GM12865 (cell line): ENCODE measurements around the gene SUPT6H.

Experiments used
- DNase-seq: peaks from one replicate; pipeline ENCODE4 v3.0.0; 2010; ENCODE audit warnings: low read depth
- H3K4me3 ChIP-seq: 2 replicates; pipeline ENCODE4 v1.5.1; 2011; ENCODE audit warnings: mild to moderate bottlenecking, low read depth, low read length, control low read depth
- TF ChIP-seq, protein P1 (sequence below): IDR thresholded peaks from 2 replicates; pipeline ENCODE4 v1.5.1; 2011; ENCODE audit warnings: low read length, control low read depth, low read depth, inconsistent platforms; ENCODE audit not compliant: insufficient read depth; ENCODE audit errors: missing control alignments

SUPT6H gene

DNA sequence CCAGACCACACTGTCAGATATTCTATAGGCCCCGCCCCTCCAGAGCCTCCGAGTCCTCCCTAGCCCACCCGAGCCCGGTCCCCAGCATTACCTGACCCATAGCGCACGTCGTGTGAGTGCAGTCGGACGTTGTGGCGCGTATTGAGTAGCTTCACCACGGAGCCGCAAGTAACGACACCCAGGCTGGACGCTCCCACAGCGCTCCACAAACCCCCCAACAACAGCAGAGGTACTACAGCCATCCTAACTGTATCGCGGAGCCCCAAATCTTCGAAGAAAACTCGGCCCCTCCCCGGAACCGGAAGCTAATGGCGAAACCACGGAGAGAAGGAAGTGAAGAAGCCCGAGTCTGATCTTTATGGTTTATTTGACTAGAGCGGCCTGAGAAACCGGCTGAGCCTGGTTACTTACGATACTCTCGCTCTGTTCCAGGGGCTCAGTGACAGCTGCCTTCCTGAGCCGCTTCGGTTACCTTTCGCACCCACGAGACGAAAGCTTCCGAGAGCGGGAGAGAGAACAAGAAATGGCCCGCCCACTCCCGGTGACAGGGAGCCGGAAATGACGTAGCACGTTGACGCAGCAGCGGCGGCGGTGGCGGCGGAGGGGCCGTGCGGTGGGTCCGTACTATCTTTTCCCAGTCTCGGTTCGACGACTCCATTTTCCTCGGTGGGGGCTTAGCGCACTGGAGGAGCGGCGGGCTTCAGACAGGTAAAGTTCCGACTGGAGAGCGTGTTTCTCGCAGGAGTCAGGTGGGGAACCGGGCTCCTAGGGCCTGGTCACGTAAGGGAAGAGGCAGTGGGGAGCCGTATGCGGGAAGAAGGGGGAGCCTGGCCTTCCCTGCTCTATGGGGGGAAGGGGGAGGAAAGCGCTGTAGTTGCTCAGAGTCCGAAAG, at the start of gene SUPT6H, which contains the start of gene SDF2:
Gene SUPT6H, plus strand, starts transcription at position 571 of the 892 bp plus-strand sequence. CDS start 11,197 bp downstream, outside the sequence.
Gene SDF2, minus strand, starts transcription at position 272 of the 892 bp plus-strand sequence. Its CDS starts 30 bp downstream, at position 242.
- TF ChIP-seq, protein P1, sequence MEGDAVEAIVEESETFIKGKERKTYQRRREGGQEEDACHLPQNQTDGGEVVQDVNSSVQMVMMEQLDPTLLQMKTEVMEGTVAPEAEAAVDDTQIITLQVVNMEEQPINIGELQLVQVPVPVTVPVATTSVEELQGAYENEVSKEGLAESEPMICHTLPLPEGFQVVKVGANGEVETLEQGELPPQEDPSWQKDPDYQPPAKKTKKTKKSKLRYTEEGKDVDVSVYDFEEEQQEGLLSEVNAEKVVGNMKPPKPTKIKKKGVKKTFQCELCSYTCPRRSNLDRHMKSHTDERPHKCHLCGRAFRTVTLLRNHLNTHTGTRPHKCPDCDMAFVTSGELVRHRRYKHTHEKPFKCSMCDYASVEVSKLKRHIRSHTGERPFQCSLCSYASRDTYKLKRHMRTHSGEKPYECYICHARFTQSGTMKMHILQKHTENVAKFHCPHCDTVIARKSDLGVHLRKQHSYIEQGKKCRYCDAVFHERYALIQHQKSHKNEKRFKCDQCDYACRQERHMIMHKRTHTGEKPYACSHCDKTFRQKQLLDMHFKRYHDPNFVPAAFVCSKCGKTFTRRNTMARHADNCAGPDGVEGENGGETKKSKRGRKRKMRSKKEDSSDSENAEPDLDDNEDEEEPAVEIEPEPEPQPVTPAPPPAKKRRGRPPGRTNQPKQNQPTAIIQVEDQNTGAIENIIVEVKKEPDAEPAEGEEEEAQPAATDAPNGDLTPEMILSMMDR = peak; percentile 14
- peak; percentile 89 for DNase-seq
- peak within 1 kb of the TSS; percentile 84 for H3K4me3 ChIP-seq

DNA sequence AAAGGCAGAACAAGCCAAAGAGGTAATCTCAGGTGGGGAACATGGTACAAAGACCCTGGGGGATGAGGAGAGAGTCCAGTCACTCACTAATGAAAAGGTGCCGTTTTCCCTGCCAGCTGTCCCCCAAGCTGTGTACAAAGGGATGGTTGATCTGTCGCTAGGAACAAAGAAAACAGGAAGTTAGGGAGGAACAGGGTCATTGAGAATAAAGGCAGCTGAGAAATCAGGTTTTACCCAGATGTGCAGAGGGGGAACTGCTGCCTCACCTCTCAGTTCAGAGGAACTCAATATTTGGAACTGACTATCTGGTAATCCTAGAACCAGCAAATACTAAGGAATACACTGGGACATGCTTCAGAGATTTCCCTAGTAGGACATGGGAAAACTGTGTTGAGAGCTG, 49.5 kb upstream of the SUPT6H start:
- H3K4me3 ChIP-seq = no peak overlapping the region
- TF ChIP-seq, protein P1 = no peak
- no peak for DNase-seq

DNA sequence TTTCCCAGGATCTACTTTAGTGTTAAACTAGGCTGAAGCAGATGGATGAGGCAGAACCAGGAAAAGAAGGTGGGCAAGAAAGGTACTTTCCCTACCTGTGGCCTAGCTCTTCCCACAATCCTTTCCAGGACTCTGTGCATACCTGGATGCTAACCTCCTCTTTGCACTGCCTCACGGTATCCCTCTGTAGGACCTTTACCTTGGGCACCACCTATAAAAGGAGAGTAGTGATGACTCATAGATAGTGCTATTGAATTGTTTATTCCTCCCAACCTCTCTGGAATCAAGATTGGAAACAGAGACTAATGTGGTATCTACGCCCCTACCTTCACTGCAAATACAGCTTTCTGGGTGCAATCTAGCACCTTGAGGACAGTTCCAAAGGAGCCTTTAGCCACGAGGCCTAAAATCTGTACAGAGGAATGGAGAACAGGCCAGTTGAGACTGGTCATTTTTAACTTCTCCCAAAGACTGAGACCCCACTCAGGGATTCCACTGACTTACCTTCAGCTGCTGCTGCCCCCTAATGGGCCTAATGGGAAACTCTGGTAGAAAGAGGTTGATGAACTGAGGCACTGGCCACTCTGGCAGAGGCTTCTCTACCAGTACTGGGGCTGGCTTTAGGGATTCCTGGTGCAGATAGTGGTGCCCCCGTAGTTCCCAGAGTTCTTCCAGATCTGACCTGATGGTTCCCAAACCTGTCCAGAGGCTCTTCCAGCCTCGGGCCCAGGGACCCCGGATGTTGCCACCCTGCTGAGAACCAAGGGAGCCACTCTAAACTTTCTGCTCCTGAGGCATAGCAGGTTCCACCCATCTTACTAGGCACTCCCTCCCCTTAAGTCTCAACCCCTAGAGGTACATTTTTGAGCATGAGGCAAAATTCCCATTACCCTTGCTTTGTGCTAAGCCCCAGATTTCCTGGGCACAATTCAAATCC, 48.8 kb upstream of the SUPT6H start:
- H3K4me3 ChIP-seq = no peak overlapping the region
- TF ChIP-seq, protein P1 = peak; percentile 66
- peak; percentile 45 for DNase-seq

DNA sequence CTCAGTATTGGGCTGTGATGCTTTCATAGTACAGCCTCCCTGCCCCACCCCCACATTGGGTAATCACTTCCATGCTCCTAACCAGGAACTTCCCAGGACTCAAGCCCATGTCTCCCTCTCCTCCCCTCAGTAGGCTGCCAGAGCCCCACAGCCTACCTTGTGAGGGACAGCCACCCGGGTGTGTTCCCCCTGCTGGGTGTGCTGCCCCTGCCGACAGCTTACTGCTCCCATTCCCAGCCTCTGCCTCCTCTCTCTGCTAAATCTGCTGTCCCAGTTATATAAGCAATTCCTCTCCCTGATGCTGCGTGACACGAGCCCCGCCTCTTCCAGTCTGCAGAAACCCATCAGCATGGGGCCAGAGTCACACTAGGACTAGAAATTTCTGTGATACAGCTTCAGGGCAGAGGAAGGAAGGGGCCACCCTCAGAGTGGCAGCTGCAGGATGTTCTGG, 48.0 kb upstream of the SUPT6H start, which contains the start of gene RSKR:
Gene RSKR, minus strand, starts transcription at position 255 of the 451 bp plus-strand sequence. Its CDS starts 24 bp downstream, at position 231.
- no peak for DNase-seq
- TF ChIP-seq, protein P1 = no peak
- H3K4me3 ChIP-seq = no peak within 1 kb of the TSS

DNA sequence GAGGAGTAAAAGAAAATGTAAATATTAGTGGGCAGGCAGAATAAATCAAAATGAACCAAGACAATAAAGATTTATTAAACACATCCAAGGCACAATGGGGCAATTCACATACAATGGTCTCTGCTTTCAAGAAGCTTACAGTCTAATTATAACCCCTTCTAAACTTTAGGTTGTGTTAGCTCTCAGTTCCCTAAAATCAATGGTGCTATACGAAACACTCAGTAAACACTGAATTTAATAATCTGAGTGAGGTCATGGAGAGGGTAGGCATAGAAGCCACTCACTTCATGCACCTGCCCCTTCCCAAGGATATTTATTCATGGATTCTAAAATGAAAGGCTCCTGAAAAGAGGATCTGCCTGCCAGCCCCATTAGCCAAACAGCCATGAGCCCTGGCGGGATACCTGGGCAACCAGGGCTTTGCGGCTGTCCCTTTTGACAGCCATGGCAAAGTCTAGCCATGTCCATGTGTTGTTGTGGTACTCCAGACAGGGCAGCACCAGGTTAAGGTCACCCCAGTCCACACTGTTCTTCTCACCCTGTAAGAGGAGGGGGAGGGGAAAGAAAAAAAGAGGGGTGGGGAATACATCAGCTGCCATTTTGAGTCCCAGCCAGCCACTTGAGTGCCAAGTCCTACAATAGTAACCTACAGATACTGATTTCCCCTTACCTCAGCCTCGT, 46.6 kb upstream of the SUPT6H start:
- no peak overlapping the region for H3K4me3 ChIP-seq
- TF ChIP-seq, protein P1 = no peak
- no peak for DNase-seq

DNA sequence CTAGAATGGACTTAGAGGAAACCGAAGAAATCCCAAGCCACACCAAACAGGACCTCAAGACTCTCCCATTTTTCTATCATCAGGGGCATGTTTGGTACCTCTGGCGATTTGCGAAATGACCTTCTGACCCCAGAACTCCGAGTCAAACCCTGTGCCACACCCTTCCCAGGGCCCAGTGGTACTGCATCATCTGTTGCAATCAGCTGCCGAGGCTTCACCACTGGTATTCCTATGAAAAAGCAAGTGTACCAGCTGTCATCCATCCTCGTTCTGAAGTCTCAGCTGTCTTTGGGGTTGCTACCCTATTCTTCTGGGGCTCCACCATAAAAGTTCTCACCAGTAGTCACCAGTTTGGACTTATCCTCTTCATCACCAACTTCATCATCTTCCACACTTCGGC, 45.7 kb upstream of the SUPT6H start:
- H3K4me3 ChIP-seq = no peak overlapping the region
- no peak for DNase-seq
- TF ChIP-seq, protein P1 = no peak
